ENCODE measurements around the gene PCSK1.
A peak's percentile ranks its signal among the peaks of the same experiment; 100 is the strongest.
"Not testable (repeated sequence)": the region's sequence is repeated elsewhere in the genome, so short reads cannot be mapped to it uniquely, and the experiment has no call there.

The PCSK1 gene

DNA sequence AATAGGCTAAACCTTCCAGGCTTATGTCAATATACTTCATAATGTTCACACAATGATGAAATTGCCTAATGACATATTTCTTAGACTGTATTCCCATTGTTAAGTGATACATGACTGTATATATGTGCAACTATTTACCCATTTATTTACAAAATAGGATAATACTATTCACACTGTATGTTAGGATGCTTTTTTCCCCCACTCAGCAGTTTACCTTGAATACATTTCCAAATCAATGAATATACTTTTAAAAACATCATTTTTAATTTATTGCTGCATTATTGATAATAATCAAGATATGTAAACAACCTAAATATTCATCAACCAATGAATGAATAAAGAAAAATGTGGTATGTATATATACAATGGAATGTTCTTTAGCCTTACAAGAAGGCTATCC lies 55.5 kb downstream of the PCSK1 start:
- DNase-seq (ENCODE audit: low read depth) = no peak

GRCh38 chr5:96377167-96377566 lies 55.9 kb downstream of the PCSK1 start:
- H3K4me3 ChIP-seq (ENCODE audit: low read depth, low read length) = no peak overlapping the region
- TF ChIP-seq CTCF (IDR thresholded peaks at IDR 0.05; ENCODE audit: insufficient read depth, low read depth, low read length, missing control alignments) = no peak
- DNase-seq (ENCODE audit: low read depth) = no peak

More for the DNA sequence above, 55.5 kb downstream of the PCSK1 start:
- no peak overlapping the region for H3K4me3 ChIP-seq (ENCODE audit: low read depth, low read length)
- no peak for TF ChIP-seq CTCF (IDR thresholded peaks at IDR 0.05; ENCODE audit: insufficient read depth, low read depth, low read length, missing control alignments)

DNA sequence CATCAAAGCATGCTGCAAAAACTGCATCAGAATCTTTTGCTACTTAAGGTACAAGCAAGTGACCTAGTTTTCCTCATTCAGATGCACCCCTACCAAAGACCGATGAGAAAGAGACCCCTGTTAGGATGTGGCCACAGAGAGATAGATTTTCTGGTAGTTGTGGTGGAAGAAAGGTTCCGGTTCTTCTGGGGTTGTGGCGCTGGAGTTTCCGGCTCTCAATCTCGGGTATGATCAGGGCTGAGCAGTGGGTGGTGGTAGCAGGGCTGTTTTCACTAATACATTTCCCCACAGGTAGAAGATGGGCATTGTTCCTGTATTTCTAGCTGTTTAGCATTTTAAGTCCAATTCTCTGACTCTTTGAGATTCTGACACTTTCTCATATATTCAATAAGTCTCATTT lies 58.4 kb downstream of the PCSK1 start:
- TF ChIP-seq CTCF (IDR thresholded peaks at IDR 0.05; ENCODE audit: insufficient read depth, low read depth, low read length, missing control alignments) = no peak
- peak; percentile 9 for DNase-seq (ENCODE audit: low read depth)
- no peak overlapping the region for H3K4me3 ChIP-seq (ENCODE audit: low read depth, low read length)

GRCh38 chr5:96373381-96373733 lies 59.7 kb downstream of the PCSK1 start:
- TF ChIP-seq CTCF (IDR thresholded peaks at IDR 0.05; ENCODE audit: insufficient read depth, low read depth, low read length, missing control alignments) = no peak
- H3K4me3 ChIP-seq (ENCODE audit: low read depth, low read length) = no peak overlapping the region
- DNase-seq (ENCODE audit: low read depth) = no peak

- H3K4me3 ChIP-seq (ENCODE audit: low read depth, low read length) = no peak overlapping the region
- TF ChIP-seq CTCF (IDR thresholded peaks at IDR 0.05; ENCODE audit: insufficient read depth, low read depth, low read length, missing control alignments) = no peak
- DNase-seq (ENCODE audit: low read depth) = no peak
Measured at GRCh38 chr5:96372726-96373380, 60.2 kb downstream of the PCSK1 start.

GRCh38 chr5:96370976-96371375 lies 62.1 kb downstream of the PCSK1 start:
- no peak for TF ChIP-seq CTCF (IDR thresholded peaks at IDR 0.05; ENCODE audit: insufficient read depth, low read depth, low read length, missing control alignments)
- no peak overlapping the region for H3K4me3 ChIP-seq (ENCODE audit: low read depth, low read length)
- DNase-seq (ENCODE audit: low read depth) = no peak

- not testable (repeated sequence) for DNase-seq (ENCODE audit: low read depth); H3K4me3 ChIP-seq (ENCODE audit: low read depth, low read length)
Measured at GRCh38 chr5:96367337-96367736, 65.7 kb downstream of the PCSK1 start.

All from GM12865 (cell line).